OCI-LY7 (cell line): Measurements from ENCODE around the gene HJURP. TPM values are rescaled to one million over a fixed set of nuclear protein-coding genes. Genes with fewer than 3 reads are reported as not detected.

Source experiments
- BruUV-seq: library from RNA; stranded (reverse); fragments of 400-500 nt; replicated peaks from 2 replicates; lab custom pipeline; 2021; lab: Mats Ljungman, UMichigan
- CTCF ChIA-PET: fragments of 300-600 bp; sonication (Branson Sonifier 250); formaldehyde crosslinking; loops from one replicate; lab custom pipeline; 2022; ENCODE audit warnings: antibody characterized with exemption; ENCODE audit not compliant: unreplicated experiment; lab: Charles Lee
- POLR2A ChIA-PET: fragments of 300-600 bp; sonication (Branson Sonifier 250); formaldehyde crosslinking; loops from one replicate; lab custom pipeline; 2022; ENCODE audit warnings: antibody characterized with exemption; lab: Charles Lee
- DNase-seq: peaks from one replicate; pipeline ENCODE4 v3.0.0-alpha.2; 2015; ENCODE audit warnings: low spot score
- H2AFZ ChIP-seq: fragments of 200-600 bp; sonication (generic), shearing (Covaris generic); 2 replicates; pipeline ENCODE4 v1.6.1; 2014; ENCODE audit warnings: mild to moderate bottlenecking, antibody characterized with exemption, low read length, moderate library complexity
- H3K27ac ChIP-seq: fragments of 200-600 bp; sonication (generic); 2 replicates; pipeline ENCODE4 v1.5.1; 2014; ENCODE audit warnings: mixed run types, low read depth, mild to moderate bottlenecking, moderate library complexity, low read length, inconsistent platforms; ENCODE audit not compliant: poor library complexity, severe bottlenecking
- H3K36me3 ChIP-seq: fragments of 200-600 bp; sonication (generic); 2 replicates; pipeline ENCODE4 v1.6.1; 2014; ENCODE audit warnings: mild to moderate bottlenecking, antibody characterized with exemption, low read length, moderate library complexity, mixed read lengths; ENCODE audit not compliant: insufficient read depth
- H3K4me1 ChIP-seq: fragments of 200-600 bp; sonication (generic); 2 replicates; pipeline ENCODE4 v1.5.1; 2014; ENCODE audit warnings: mild to moderate bottlenecking, low read length; ENCODE audit not compliant: insufficient read depth, poor library complexity, severe bottlenecking
- H3K4me2 ChIP-seq: fragments of 200-600 bp; sonication (generic); 2 replicates; pipeline ENCODE4 v1.6.1; 2014; ENCODE audit warnings: mild to moderate bottlenecking, low read length
- H3K4me3 ChIP-seq: fragments of 200-600 bp; sonication (generic); 2 replicates; pipeline ENCODE4 v1.5.1; 2014; ENCODE audit warnings: mild to moderate bottlenecking, low read depth, low read length; ENCODE audit not compliant: poor library complexity, severe bottlenecking
- H3K79me2 ChIP-seq: fragments of 200-600 bp; sonication (generic); 2 replicates; pipeline ENCODE4 v1.6.1; 2016; ENCODE audit warnings: low read depth, mild to moderate bottlenecking, low read length, moderate library complexity, mixed read lengths; ENCODE audit not compliant: insufficient read depth
- H3K9me2 ChIP-seq: fragments of 200-600 bp; sonication (generic); 2 replicates; pipeline ENCODE4 v1.6.1; 2016; ENCODE audit warnings: mild to moderate bottlenecking, low read length, mixed read lengths; ENCODE audit not compliant: insufficient read depth
- H3K9me3 ChIP-seq: fragments of 200-600 bp; sonication (generic); 2 replicates; pipeline ENCODE4 v1.6.1; 2014; ENCODE audit warnings: mild to moderate bottlenecking, mixed run types, low read length, mixed read lengths
- H4K20me1 ChIP-seq: fragments of 200-600 bp; sonication (generic); 2 replicates; pipeline ENCODE4 v1.6.1; 2014; ENCODE audit warnings: mild to moderate bottlenecking, antibody characterized with exemption, low read length, moderate library complexity, mixed read lengths; ENCODE audit not compliant: insufficient read depth
- CTCF ChIP-seq: fragments of 200-600 bp; sonication (generic); conservative IDR thresholded peaks from 2 replicates; pipeline ENCODE4 v1.5.1; 2014; ENCODE audit warnings: mild to moderate bottlenecking, antibody characterized with exemption, low read length, moderate library complexity, mixed read lengths
- EZH2phosphoT487 ChIP-seq: fragments of 200-600 bp; sonication (generic); IDR thresholded peaks from 2 replicates; pipeline ENCODE4 v1.6.1; 2018; ENCODE audit warnings: low read depth, borderline replicate concordance, mild to moderate bottlenecking, mixed run types, antibody characterized with exemption, low read length, moderate library complexity, mixed read lengths
- intact Hi-C: fragments of 100-400 bp; cut with micrococcal nuclease; formaldehyde crosslinking; loops from one replicate; pipeline ENCODE4 v1.10.0; 2022; ENCODE audit not compliant: unreplicated experiment
- total RNA-seq, 2 experiments: library from RNA; depleted of rRNA in 1 of 2; stranded (reverse); fragments of >200 nt in 1 of 2; shearing (Covaris generic) in 1 of 2; gene quantifications; 2 replicates each; pipeline ENCODE4 v1.2.3, GENCODE V29; 2014 to 2022

HJURP gene
- total RNA-seq, 2 experiments from 2014 or later = 94.3 to 122 TPM

GRCh38 chr2:233839447-233839820 is 14.9 kb downstream of the HJURP start:
- ChIA-PET POLR2A (interaction anchor here (1.3 kb wide), 1 partner anchor 10 kb away, joined by 3 read pairs; no protein-coding TSS in a partner anchor), CTCF (no interaction called here)
- Histone ChIP-seq H3K4me1 (peaks cover 9% of the 10 kb centered on the region), H3K4me3 (no peak overlapping the region), H3K9me3 (no peaks in the 10 kb centered on the region), H3K36me3 (peaks cover 100% of the 10 kb centered on the region), H2AFZ (no peak overlapping the region), H3K9me2 (no peaks in the 10 kb centered on the region), H3K27ac (no peak overlapping the region), H4K20me1 (peaks cover 29% of the 10 kb centered on the region), H3K79me2 (peaks cover 74% of the 10 kb centered on the region), H3K4me2 (no peak overlapping the region)
- no peak for DNase-seq
- no peak for TF ChIP-seq EZH2phosphoT487
- TF ChIP-seq CTCF = no peak
- no TSS peak for BruUV-seq
- intact Hi-C loops = loop anchor here (10.0 kb wide), 1 partner anchor 355 kb away; no protein-coding TSS in a partner anchor

- Histone ChIP-seq H3K27ac (no peak overlapping the region), H3K4me1 (peaks cover 9% of the 10 kb centered on the region), H3K4me2 (no peak overlapping the region; the same call in 1 of the 2 replicates), H3K9me2 (no peaks in the 10 kb centered on the region), H3K36me3 (peaks cover 100% of the 10 kb centered on the region), H3K79me2 (peaks cover 74% of the 10 kb centered on the region), H2AFZ (no peak overlapping the region), H3K9me3 (no peaks in the 10 kb centered on the region), H3K4me3 (no peak overlapping the region), H4K20me1 (peaks cover 29% of the 10 kb centered on the region)
- ChIA-PET CTCF (no interaction called here), POLR2A (interaction anchor here (1.3 kb wide), 1 partner anchor 11 kb away, joined by 3 read pairs; no protein-coding TSS in a partner anchor)
- no TSS peak for BruUV-seq
- no peak for DNase-seq
- TF ChIP-seq CTCF = no peak
- TF ChIP-seq EZH2phosphoT487 = no peak
- intact Hi-C loops = loop anchor here (10.0 kb wide), 1 partner anchor 354 kb away; no protein-coding TSS in a partner anchor
Observed at GRCh38 chr2:233838726-233839446, 15.4 kb downstream of the HJURP start.

GRCh38 chr2:233838251-233838650 is 16.1 kb downstream of the HJURP start:
- Histone ChIP-seq H3K79me2 (peaks cover 72% of the 10 kb centered on the region), H3K9me2 (no peaks in the 10 kb centered on the region), H3K36me3 (peaks cover 98% of the 10 kb centered on the region), H3K9me3 (no peaks in the 10 kb centered on the region), H3K4me2 (no peak overlapping the region), H3K4me1 (peaks cover 9% of the 10 kb centered on the region), H3K27ac (no peak overlapping the region), H2AFZ (no peak overlapping the region), H4K20me1 (peaks cover 29% of the 10 kb centered on the region), H3K4me3 (no peak overlapping the region)
- ChIA-PET CTCF (no interaction called here), POLR2A (interaction anchor here (1.3 kb wide), 1 partner anchor 11 kb away, joined by 3 read pairs; no protein-coding TSS in a partner anchor)
- no TSS peak for BruUV-seq
- DNase-seq = no peak
- intact Hi-C loops = loop anchor here (10.0 kb wide), 1 partner anchor 353 kb away; no protein-coding TSS in a partner anchor
- no peak for TF ChIP-seq EZH2phosphoT487
- TF ChIP-seq CTCF = no peak
